ENCODE data around the gene FOXP3. TPM values are rescaled to one million over a fixed set of nuclear protein-coding genes. Genes with fewer than 3 reads are reported as not detected.
"Not testable (repeated sequence)": the region's sequence is repeated elsewhere in the genome, so short reads cannot be mapped to it uniquely, and the experiment has no call there.

Gene FOXP3
- total and polyA plus RNA-seq, 2 donors: 1.9 to 5.5 TPM

DNA sequence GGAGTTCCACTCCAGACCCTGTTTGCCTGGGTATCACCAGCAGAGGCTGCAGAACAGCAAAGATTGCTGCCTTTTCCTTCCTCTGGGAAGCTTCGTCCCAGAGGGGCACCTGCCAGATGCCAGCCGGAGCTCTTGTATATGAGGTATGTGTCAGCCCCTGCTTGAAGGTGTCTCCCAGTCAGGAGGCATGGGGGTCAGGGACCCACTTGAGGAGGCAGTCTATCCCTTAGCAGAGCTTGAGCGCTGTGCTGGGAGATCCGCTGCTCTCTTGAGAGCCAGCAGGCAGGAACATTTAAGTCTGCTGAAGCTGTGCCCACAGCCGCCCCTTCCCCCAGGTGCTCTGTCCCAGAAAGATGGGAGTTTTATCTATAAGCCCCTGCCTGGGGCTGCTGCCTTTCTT is 34.8 kb upstream of the FOXP3 start:
- not testable (repeated sequence) for H3K27ac ChIP-seq (ENCODE audit: low read depth in 1 of 2, low read length in 1 of 2); H3K27me3 ChIP-seq (ENCODE audit: control insufficient read depth in 2 of 2, insufficient read depth in 1 of 2, low read length in 1 of 2); H3K4me1 ChIP-seq (ENCODE audit: control insufficient read depth in 2 of 2, insufficient read depth in 2 of 2, low read length in 2 of 2); DNase-seq (ENCODE audit: low read depth in 6 of 9, low spot score in 9 of 9); H3K36me3 ChIP-seq (ENCODE audit: control insufficient read depth in 2 of 2, insufficient read depth in 2 of 2, low read length in 1 of 2); H3K9me3 ChIP-seq (ENCODE audit: control insufficient read depth in 2 of 2, insufficient read depth in 1 of 2, low read length in 1 of 2); H3K4me3 ChIP-seq (ENCODE audit: low read length in 2 of 2)
- WGBS: 99% methylated on average over 5 of the region's 5 CpGs

- no peaks in the 10 kb centered on the region for H3K4me1 ChIP-seq (ENCODE audit: control insufficient read depth in 2 of 2, insufficient read depth in 2 of 2, low read length in 2 of 2)
- no peaks in the 10 kb centered on the region for H3K9me3 ChIP-seq (ENCODE audit: control insufficient read depth in 2 of 2, insufficient read depth in 1 of 2, low read length in 1 of 2)
- no peaks in the 10 kb centered on the region for H3K36me3 ChIP-seq (ENCODE audit: control insufficient read depth in 2 of 2, insufficient read depth in 2 of 2, low read length in 1 of 2)
- WGBS: 95% methylated on average over 17 of the region's 17 CpGs
- H3K27ac ChIP-seq (ENCODE audit: low read depth in 1 of 2, low read length in 1 of 2): no peak overlapping the region
- H3K27me3 ChIP-seq (ENCODE audit: control insufficient read depth in 2 of 2, insufficient read depth in 1 of 2, low read length in 1 of 2): no peaks in the 10 kb centered on the region
- H3K4me3 ChIP-seq (ENCODE audit: low read length in 2 of 2): no peak overlapping the region
- no peak for DNase-seq (ENCODE audit: low read depth in 6 of 9, low spot score in 9 of 9)
Measured at GRCh38 chrX:49292400-49293362, 28.2 kb upstream of the FOXP3 start.

- H3K27me3 ChIP-seq (ENCODE audit: control insufficient read depth in 2 of 2, insufficient read depth in 1 of 2, low read length in 1 of 2): no peaks in the 10 kb centered on the region
- no peaks in the 10 kb centered on the region for H3K36me3 ChIP-seq (ENCODE audit: control insufficient read depth in 2 of 2, insufficient read depth in 2 of 2, low read length in 1 of 2)
- H3K4me1 ChIP-seq (ENCODE audit: control insufficient read depth in 2 of 2, insufficient read depth in 2 of 2, low read length in 2 of 2): no peaks in the 10 kb centered on the region
- peak in 2 of 9 donors; percentile 71 to 75 for DNase-seq (ENCODE audit: low read depth in 6 of 9, low spot score in 9 of 9)
- H3K9me3 ChIP-seq (ENCODE audit: control insufficient read depth in 2 of 2, insufficient read depth in 1 of 2, low read length in 1 of 2): no peaks in the 10 kb centered on the region
- no peak overlapping the region for H3K4me3 ChIP-seq (ENCODE audit: low read length in 2 of 2)
- no peak overlapping the region for H3K27ac ChIP-seq (ENCODE audit: low read depth in 1 of 2, low read length in 1 of 2)
- 26% methylated on average over 11 of the region's 11 CpGs for WGBS
Measured at GRCh38 chrX:49291615-49292337, 27.3 kb upstream of the FOXP3 start.

GRCh38 chrX:49290215-49290614 is 25.7 kb upstream of the FOXP3 start:
- H3K27ac ChIP-seq (ENCODE audit: low read depth in 1 of 2, low read length in 1 of 2): no peak overlapping the region
- no peaks in the 10 kb centered on the region for H3K9me3 ChIP-seq (ENCODE audit: control insufficient read depth in 2 of 2, insufficient read depth in 1 of 2, low read length in 1 of 2)
- 88% methylated on average over 7 of the region's 7 CpGs for WGBS
- H3K4me1 ChIP-seq (ENCODE audit: control insufficient read depth in 2 of 2, insufficient read depth in 2 of 2, low read length in 2 of 2): no peaks in the 10 kb centered on the region
- DNase-seq (ENCODE audit: low read depth in 6 of 9, low spot score in 9 of 9): no peak
- no peaks in the 10 kb centered on the region for H3K27me3 ChIP-seq (ENCODE audit: control insufficient read depth in 2 of 2, insufficient read depth in 1 of 2, low read length in 1 of 2)
- H3K36me3 ChIP-seq (ENCODE audit: control insufficient read depth in 2 of 2, insufficient read depth in 2 of 2, low read length in 1 of 2): no peaks in the 10 kb centered on the region
- H3K4me3 ChIP-seq (ENCODE audit: low read length in 2 of 2): no peak overlapping the region

GRCh38 chrX:49287665-49288064 is 23.2 kb upstream of the FOXP3 start:
- 88% methylated on average over 1 of the region's 1 CpG for WGBS
- Histone ChIP-seq H3K27me3 (ENCODE audit: control insufficient read depth in 2 of 2, insufficient read depth in 1 of 2, low read length in 1 of 2) (no peaks in the 10 kb centered on the region), H3K36me3 (ENCODE audit: control insufficient read depth in 2 of 2, insufficient read depth in 2 of 2, low read length in 1 of 2) (no peaks in the 10 kb centered on the region)

DNA sequence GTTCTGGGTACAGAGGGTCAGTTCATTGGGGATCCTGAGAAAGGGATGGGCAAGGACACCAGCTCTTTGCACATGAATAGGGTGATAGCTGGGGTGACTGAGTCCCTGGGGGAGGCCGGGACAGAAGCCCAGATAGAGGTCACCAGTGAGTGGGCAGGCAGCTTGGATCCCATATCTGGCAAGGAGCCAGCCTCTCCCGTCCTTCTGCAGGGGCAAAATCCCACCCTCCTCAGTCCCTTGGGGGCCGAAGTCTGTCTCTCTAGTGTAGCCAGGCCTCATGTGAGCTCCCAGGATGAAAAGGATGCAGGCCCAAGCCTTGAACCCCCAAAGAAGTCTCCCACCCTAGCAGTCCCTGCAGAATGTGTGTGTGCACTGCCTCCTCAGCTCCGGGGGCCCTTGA is 22.1 kb upstream of the FOXP3 start:
- Histone ChIP-seq H3K4me1 (ENCODE audit: control insufficient read depth in 2 of 2, insufficient read depth in 2 of 2, low read length in 2 of 2) (no peaks in the 10 kb centered on the region), H3K27me3 (ENCODE audit: control insufficient read depth in 2 of 2, insufficient read depth in 1 of 2, low read length in 1 of 2) (no peaks in the 10 kb centered on the region), H3K27ac (ENCODE audit: low read depth in 1 of 2, low read length in 1 of 2) (no peak overlapping the region), H3K4me3 (ENCODE audit: low read length in 2 of 2) (no peak overlapping the region), H3K36me3 (ENCODE audit: control insufficient read depth in 2 of 2, insufficient read depth in 2 of 2, low read length in 1 of 2) (no peaks in the 10 kb centered on the region), H3K9me3 (ENCODE audit: control insufficient read depth in 2 of 2, insufficient read depth in 1 of 2, low read length in 1 of 2) (no peaks in the 10 kb centered on the region)
- DNase-seq (ENCODE audit: low read depth in 6 of 9, low spot score in 9 of 9): no peak
- WGBS: 99% methylated on average over 4 of the region's 4 CpGs

More at GRCh38 chrX:49287665-49288064, 23.2 kb upstream of the FOXP3 start:
- H3K4me3 ChIP-seq (ENCODE audit: low read length in 2 of 2): no peak overlapping the region
- H3K9me3 ChIP-seq (ENCODE audit: control insufficient read depth in 2 of 2, insufficient read depth in 1 of 2, low read length in 1 of 2): no peaks in the 10 kb centered on the region
- no peak overlapping the region for H3K27ac ChIP-seq (ENCODE audit: low read depth in 1 of 2, low read length in 1 of 2)
- no peak for DNase-seq (ENCODE audit: low read depth in 6 of 9, low spot score in 9 of 9)
- H3K4me1 ChIP-seq (ENCODE audit: control insufficient read depth in 2 of 2, insufficient read depth in 2 of 2, low read length in 2 of 2): no peaks in the 10 kb centered on the region

DNA sequence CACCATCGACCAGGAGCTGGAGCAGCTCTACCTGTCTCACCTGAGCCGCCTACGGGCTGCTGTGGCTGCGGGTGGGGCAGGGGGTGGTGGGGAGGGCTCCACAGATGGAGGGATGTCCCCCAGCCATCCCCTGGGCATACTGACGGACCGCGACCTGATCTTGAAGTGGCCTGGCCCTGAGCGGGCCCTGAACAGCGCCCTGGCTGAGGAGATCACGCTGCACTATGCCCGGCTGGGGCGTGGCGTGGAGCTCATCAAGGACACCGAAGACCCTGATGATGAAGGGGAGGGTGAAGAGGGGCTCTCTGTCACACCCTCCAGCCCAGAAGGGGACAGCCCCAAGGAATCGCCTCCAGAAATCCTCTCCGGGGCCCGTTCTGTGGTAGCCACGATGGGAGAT is 21.6 kb upstream of the FOXP3 start:
- WGBS: 97% methylated on average over 18 of the region's 18 CpGs
- DNase-seq (ENCODE audit: low read depth in 6 of 9, low spot score in 9 of 9): no peak
- Histone ChIP-seq H3K27me3 (ENCODE audit: control insufficient read depth in 2 of 2, insufficient read depth in 1 of 2, low read length in 1 of 2) (no peaks in the 10 kb centered on the region), H3K4me1 (ENCODE audit: control insufficient read depth in 2 of 2, insufficient read depth in 2 of 2, low read length in 2 of 2) (no peaks in the 10 kb centered on the region), H3K36me3 (ENCODE audit: control insufficient read depth in 2 of 2, insufficient read depth in 2 of 2, low read length in 1 of 2) (no peaks in the 10 kb centered on the region), H3K9me3 (ENCODE audit: control insufficient read depth in 2 of 2, insufficient read depth in 1 of 2, low read length in 1 of 2) (no peaks in the 10 kb centered on the region), H3K4me3 (ENCODE audit: low read length in 2 of 2) (no peak overlapping the region), H3K27ac (ENCODE audit: low read depth in 1 of 2, low read length in 1 of 2) (no peak overlapping the region)

GRCh38 chrX:49284212-49284611 is 19.7 kb upstream of the FOXP3 start:
- DNase-seq (ENCODE audit: low read depth in 6 of 9, low spot score in 9 of 9): no peak
- Histone ChIP-seq H3K27me3 (ENCODE audit: control insufficient read depth in 2 of 2, insufficient read depth in 1 of 2, low read length in 1 of 2) (no peaks in the 10 kb centered on the region), H3K4me1 (ENCODE audit: control insufficient read depth in 2 of 2, insufficient read depth in 2 of 2, low read length in 2 of 2) (no peaks in the 10 kb centered on the region), H3K9me3 (ENCODE audit: control insufficient read depth in 2 of 2, insufficient read depth in 1 of 2, low read length in 1 of 2) (no peaks in the 10 kb centered on the region), H3K4me3 (ENCODE audit: low read length in 2 of 2) (no peak overlapping the region), H3K36me3 (ENCODE audit: control insufficient read depth in 2 of 2, insufficient read depth in 2 of 2, low read length in 1 of 2) (no peaks in the 10 kb centered on the region), H3K27ac (ENCODE audit: low read depth in 1 of 2, low read length in 1 of 2) (no peak overlapping the region)
- 98% methylated on average over 3 of the region's 3 CpGs for WGBS

- no peaks in the 10 kb centered on the region for H3K36me3 ChIP-seq (ENCODE audit: control insufficient read depth in 2 of 2, insufficient read depth in 2 of 2, low read length in 1 of 2)
- no peaks in the 10 kb centered on the region for H3K27me3 ChIP-seq (ENCODE audit: control insufficient read depth in 2 of 2, insufficient read depth in 1 of 2, low read length in 1 of 2)
- H3K4me1 ChIP-seq (ENCODE audit: control insufficient read depth in 2 of 2, insufficient read depth in 2 of 2, low read length in 2 of 2): peaks cover 4 to 14% of the 10 kb centered on the region in 2 donors
- H3K27ac ChIP-seq (ENCODE audit: low read depth in 1 of 2, low read length in 1 of 2): no peak overlapping the region
- 94% methylated on average over 11 of the region's 11 CpGs for WGBS
- H3K9me3 ChIP-seq (ENCODE audit: control insufficient read depth in 2 of 2, insufficient read depth in 1 of 2, low read length in 1 of 2): no peaks in the 10 kb centered on the region
- DNase-seq (ENCODE audit: low read depth in 6 of 9, low spot score in 9 of 9): no peak
- H3K4me3 ChIP-seq (ENCODE audit: low read length in 2 of 2): no peak overlapping the region
Measured at GRCh38 chrX:49282647-49283011, 18.1 kb upstream of the FOXP3 start.

Data from thymus (tissue), 11 donors.